COLO668 (cell line): ENCODE data around the gene SLC1A7.

Experiments used
- DNase-seq: peaks from one replicate; lab custom pipeline; 2025; ENCODE audit not compliant: unreplicated experiment; lab: John Stamatoyannopoulos, UW

The SLC1A7 gene

DNA sequence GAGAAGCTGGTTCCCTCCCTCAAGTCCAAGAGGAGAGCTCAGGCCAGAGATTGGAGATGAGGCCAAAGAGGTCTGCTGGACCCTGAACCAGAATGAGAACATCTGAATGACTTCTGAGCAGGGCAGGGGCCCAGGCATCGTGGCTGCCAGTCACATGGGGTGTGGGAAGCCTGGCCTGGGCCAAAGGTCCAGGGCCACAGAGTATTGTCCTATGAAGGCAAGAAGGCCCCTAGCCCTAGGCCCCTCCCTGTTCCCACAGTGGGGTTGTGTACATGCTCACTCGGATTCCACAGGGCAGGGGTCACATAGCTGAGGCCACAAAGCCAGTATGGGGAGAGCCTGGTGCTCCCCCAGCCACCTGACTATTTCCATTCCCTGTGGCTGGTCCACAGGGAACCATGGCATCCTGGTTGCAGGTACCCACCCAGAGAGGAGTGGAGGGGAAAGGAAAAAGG is 18.5 kb upstream of the SLC1A7 start:
- no peak for DNase-seq

DNA sequence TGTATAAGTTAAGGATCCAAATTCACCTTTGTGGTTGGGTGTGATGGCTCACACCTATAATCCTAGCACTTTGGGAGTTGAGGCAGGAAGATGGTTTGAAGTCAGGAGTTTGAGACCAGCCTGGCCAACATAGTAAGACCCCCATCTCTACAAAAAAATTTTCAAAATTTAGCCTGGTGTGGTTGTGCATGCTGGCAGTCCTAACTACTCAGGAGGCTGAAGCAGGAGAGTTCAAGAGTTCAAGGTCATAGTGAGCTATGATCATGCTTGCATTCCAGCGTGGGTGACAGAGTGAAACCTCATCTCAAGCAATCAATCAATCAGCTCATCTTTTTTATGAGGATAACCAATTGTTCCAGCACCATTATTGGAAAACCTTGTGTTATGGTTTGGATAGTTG is 16.5 kb upstream of the SLC1A7 start:
- DNase-seq = no peak

DNA sequence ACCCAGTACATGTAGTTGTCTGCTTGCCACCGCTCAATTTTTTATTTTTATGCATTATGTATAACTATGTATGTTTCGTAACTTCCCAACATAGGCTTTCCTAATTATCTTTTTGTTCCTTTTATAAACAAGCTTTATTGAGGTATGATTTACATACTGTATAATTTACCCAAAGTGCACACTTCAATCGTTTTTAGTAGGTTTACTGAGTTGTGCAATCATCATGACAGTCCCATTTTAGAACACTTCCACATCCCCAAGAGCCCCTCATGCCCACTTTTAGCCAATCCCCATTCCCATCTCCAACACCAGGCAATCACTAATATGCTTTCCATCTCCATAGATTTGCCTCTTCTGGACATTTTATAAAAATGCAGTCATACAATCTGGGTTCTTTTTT is 14.3 kb upstream of the SLC1A7 start:
- DNase-seq = no peak

DNA sequence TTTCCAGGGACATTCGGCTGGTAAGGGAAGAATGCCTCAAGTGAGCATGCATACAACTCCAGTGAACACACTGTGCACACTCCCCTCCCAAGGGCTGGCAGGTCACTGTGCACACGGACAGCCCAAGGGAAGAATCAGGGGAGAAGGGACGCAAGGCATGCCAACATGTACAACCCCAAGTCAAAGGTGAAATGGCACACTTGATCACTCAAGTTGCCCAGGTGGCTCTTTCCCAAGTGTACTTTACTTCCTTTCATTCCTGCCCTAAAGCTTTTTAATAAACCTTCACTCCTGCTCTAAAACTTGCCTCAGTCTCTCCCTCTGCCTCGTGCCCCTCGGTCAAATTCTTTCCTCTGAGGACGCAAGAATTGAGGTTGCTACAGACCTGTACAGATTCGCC is 13.5 kb upstream of the SLC1A7 start:
- no peak for DNase-seq

DNA sequence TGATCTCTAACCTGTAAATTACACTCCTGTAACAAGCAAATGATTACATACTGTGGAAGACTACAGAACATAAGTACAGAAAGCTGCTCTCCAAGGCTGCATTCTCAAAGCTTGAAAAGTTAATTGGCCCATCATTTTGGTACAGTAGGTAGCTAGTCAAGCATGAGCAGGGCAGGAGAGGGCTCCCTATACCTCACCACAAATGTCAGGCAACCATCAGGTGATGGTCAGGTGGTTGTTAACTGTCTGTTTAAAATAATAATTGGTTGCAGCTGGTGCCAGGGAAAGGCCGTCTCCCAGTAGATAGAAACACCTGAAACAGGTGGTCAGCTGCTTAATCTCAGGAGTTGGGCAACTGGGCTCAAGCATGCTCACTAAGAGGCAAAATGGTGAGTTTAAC is 13.1 kb upstream of the SLC1A7 start:
- no peak for DNase-seq

DNA sequence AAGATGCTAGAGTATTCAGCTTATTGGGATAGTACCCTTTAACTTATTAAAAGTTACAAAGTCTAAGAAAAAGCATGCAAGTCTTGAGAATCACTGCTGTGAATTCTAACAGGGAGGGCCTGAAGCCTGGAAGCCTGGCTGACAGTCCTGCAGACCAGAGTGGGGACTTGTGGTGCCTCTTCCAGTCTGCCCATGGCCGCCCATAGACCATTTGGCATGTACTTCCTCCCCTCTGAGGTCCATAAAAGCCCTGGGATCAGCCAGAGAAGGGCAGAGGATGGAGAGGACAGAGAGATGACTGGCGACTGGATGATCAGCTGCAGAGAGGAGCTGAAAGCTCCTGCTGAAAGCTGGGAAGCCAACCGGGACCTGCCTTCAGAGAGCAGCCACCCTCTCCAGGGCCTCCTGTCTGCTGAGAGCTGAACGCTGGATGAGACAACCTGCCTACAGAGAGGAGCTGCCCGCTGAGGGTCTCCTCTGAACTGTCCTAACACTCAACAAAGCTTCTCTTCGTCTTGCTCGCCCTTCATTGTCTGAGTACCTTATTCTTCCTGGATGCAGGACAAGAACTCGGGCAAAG is 12.5 kb upstream of the SLC1A7 start:
- DNase-seq = no peak

DNA sequence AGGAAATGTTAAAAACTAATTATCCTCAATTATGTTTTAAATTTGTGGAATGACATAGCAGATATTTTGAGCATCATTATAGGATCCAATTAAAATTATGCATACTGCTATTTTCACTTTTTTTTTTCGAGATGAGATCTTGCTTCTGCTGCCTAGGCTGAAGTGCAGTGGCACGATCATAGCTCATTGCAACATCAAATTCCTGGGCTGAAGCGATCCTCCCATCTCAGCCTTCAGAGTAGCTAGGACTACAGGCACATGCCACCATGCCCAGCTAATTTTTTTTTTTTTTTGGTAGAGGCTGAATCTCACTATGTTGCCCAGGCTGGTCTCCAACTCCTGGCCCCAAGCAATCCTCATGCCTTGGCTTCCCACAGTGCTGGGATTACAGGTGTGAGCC is 11.3 kb upstream of the SLC1A7 start:
- DNase-seq = no peak

DNA sequence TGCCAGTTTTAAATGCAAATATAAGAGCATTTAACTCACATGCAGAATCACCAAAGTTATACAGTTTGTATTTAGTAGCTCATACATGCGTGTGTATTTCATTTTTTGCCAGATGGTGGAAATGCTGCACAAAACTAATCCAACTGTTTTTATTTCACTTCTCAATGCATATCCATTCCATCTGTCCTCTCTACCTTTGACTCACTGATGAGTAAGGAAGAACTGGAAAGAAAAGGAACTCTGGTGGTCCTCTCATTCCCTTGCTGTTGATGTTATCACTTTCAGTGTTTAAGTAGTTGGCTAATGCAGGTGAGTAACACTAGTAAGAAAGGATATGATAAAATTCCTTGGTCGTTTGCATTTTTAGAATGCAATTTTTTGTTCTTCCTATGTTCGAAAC is 5.7 kb upstream of the SLC1A7 start:
- no peak for DNase-seq

DNA sequence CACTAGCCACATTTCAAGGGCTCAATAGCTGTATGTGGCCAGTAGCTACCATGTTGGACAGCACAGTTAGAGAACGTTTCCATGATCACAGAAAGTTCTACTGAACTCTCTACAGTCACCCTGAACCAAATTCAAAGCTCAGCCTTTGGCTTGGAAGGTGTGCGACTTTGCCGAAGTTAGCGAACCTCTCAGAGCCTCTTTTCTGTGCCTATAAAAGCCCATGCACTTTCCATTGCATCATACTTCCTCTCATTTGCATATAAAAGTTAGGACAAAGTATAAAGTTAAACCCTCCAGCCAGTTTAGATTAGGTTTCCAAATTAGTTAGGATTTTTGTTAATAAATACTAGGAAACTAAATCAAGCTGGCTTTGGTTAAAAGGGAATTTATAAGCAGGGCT is 4.7 kb upstream of the SLC1A7 start:
- DNase-seq = no peak

DNA sequence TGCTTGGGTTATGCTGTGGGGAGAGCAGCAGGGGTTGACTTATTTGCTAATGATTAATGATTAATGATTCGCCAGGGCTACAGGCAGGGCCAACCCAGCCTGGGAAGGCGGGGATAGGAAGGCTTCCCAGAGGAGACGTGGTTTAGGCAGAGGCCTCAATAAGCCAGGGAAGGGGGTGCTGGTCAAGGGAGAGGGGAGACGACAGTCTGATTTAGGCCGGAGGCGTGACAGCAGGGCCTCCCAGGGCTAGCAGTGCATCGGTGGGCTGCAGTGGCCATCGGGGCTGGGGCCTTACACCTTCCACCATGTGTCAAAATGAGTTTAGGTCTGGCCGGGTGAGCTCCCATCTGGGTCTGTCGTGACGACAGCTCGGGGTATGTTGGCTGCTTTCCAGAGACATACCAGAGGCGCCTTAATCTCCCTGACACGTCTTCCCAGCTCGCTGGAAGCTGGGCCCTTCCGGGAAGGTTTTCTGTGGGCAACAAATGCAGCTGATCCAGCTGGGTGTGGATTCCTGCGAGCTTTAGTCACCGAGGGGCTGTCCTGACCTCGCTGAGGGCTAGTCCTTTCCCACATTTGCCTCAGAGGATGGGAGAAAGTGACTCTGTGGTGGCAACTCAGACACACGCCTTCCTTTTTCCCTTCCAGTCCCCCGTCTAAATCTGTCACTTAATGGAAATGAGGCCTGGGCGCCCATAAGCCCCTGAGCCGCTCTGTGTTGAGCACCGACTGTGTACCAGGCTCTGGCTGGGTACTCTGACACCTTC is 3.7 kb upstream of the SLC1A7 start:
- no peak for DNase-seq

DNA sequence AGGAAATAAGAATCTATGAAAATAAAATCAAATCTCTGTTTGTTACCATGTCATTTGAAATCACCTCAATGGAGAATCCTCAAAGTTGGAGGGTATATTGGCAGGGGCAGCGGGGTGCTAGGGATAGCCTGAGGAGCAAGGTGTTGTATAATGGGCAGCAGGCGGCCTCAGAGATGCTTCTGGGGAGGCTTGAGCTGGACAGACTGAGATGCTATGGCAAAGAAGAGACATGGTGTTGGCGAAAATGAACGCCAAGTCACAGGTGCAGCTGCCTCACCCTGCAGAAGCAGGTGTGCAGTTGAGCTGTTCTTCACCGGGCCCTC is 3.1 kb upstream of the SLC1A7 start:
- DNase-seq = no peak

DNA sequence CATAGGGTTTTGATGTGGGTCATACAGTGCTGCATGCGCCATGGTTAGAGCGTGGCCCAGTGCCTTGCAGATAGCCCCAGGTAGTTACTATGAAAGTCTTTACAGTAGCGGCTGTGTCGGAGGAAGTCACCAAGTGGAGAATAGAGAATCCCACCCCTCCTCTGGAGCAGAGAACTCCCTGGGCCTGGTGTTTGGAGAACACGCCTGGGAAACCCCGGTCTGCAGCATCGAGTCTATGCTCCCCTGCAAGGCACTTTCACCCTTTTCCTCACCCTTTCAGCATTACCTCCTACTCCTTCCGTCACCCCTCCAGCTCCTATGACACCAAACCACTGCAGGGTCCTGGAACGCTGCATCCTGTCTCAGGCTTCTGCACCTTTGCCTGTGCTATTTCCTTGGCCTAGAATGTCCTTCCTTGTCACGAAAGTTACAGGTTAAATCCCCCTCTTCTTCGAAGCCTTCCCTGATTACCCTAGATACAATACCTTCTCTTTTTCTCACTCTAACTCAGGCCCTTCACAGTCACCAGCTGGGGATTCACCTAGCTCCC is 2.7 kb upstream of the SLC1A7 start:
- no peak for DNase-seq

DNA sequence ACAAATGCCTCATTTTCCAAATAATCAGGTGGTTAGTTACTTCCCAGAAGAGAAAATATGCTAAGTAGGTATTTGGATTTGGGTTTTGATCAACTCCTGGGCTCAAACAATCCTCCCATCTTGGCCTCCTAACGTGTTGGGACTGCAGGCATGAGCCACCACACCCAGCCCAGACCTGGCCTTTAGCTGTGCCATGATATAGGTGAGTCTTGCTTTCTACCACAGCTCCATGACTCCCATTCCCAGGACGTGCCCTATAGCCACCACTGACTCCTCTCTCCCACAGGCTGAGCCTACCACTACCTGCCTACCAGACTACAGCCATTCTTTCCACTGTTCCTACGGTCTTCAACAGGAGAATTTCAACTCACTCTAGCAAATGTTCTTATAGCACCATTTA is 1.8 kb upstream of the SLC1A7 start:
- no peak for DNase-seq

DNA sequence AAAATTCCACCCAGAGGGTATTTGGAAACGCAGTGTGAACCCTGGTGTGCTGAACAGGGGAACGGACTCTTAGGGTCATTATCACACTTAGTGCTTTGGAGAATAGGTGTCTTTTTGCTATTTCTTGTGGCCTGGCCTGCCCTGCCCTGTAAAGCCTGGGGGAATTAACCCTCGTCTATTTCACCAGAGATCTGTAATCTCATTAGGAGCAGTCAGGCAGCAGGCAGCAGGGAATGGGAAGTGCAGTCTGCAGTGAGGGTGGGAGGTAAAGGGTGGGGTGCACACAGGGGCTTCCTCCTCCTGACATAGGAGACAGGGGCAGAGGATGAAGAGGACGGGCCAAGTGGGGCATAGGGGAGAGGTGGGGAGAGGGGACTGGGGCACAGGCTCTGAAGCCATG is 1.1 kb upstream of the SLC1A7 start:
- DNase-seq = no peak

DNA sequence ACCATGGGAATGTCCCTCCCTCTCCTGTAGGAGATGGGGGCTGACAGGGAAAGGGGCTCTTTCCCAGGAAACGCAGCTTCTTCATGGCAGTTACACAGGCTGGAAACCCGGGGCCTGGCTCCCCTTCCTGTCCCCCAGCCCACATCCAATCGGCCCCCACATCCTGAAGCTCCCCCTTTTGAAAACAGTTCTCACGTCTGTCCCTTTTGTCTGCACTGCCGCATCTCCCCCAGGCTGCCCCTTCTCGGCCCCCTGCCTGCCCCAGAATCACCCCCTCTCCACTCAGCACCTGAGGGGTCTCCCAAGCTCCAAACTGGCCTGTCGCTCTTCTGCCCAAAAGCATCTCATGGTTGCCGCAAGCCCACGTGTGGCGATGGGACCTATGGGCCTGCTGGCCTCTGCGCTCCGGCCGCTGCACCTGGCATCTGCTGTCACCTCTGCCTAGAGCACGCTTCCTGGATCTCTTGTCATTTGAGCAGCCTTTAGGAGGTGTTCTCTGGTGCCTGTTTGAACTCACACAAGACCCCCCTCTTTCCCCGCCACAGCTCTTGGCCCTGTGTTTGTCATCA is 867 bp downstream of the SLC1A7 start:
- no peak for DNase-seq

DNA sequence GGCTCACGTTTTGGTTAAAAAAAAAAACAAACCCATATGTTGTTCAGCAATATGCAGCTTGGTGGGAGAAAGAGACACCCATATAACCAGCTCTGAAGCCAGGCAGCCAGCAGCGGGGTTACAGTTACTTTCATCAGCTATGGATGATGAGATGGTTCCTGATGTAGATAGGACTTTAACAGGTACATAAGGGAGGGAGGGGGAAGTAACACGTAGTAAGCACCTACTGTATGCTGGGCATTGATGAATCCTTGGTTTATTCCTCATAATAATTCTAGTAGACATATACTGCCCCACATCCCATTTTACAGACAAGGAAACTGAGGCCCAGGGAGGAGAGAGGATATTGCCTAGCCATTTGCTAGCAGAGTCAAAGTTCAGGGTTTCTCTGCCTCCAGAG is 2.0 kb downstream of the SLC1A7 start:
- no peak for DNase-seq

DNA sequence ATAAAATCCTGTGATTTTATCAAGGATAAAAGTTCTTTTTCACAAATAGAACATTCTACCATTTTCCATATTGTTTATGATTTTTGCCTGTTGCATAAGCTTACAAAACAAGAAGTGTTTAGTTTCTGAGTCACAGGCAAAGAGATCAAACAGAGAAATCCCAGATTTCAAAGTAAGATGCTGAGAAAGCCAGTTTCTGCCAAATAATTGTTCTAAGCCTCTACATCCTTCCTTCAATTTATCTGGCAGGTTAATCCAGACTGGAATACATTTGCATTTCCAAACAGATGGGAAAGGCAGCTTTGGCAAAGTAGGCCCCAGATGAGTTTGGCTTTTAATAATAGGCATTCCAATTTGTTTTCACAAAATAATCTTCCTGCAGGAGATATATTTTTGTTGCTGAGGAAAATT is 2.5 kb downstream of the SLC1A7 start:
- DNase-seq = no peak

DNA sequence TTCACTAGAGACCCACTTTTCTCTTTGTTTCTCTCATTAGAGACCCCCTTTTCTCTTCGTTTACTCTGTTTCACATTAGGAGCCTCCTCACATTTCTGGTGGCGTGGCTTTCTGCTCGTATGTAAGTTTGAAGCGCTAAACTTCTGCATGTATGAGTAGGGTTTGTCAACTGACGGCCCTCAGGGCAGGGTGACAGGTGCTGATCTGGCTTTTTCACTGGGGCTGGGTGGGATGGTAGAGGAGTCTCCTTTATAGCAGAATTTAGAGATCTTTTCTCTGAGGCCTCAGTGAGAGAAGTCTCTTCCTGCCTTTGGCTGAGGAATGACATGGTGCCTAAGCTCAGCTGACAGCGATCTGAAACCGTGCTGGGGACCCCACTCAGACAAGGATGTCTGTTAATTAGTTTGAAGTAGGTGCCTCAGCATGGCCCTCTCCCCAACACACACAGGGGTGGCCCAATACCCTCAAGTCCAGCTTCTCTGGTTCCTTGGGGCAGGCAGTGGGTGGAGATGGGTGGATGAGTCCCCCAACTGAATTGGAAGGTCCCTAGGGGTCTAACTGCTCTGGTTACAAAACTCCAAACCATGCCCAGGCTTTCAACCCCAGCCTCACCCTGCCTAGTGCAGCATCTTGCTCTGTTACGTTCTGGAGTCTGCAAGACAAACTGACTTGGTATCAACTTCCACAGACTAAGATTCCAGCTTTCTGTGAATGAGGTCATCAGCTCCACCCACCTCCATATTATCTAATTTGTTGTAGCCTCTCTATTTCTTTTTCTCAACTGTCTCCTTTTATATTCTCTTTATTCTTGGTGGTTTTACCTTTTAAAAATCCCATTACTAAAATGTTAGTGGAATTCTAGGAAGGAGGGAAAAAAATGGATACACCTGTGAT is 3.2 kb downstream of the SLC1A7 start:
- no peak for DNase-seq

DNA sequence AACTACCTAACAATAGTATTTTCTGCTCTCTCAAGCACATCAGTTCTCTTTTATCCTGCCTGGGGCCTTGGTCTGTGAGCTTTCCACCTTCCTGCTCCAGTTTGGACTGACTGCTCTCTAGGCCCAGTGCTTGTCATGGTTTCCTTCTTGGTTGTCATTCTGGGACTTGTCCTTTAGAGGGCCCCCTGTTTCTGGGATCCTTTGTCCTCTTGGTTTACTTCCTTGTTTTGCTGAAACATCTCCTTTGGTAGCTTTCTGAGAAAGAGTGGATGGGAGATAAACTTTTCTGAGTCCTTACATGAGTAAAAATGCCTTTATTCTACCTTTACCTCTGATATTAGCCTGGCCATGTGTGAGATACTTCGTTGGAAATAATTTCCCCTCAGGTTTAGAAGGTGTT is 4.7 kb downstream of the SLC1A7 start:
- no peak for DNase-seq

DNA sequence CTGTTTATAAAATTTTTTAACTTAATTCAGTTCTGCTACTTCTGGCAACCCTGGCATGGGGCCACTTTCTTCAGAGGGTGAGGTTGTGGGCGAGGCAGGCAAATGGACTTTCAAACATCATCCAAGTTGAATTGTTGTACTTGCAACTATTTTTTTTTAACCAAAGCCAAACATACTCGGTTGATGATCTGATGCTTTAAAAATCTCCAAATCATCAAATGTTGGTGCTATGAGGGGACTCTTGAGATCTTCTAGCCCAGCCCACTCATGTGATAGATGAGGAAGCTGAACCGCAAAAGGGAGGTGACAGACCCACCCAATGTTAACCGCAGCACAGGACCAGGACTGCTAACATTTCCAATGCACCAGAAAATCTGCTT is 6.7 kb downstream of the SLC1A7 start:
- no peak for DNase-seq

DNA sequence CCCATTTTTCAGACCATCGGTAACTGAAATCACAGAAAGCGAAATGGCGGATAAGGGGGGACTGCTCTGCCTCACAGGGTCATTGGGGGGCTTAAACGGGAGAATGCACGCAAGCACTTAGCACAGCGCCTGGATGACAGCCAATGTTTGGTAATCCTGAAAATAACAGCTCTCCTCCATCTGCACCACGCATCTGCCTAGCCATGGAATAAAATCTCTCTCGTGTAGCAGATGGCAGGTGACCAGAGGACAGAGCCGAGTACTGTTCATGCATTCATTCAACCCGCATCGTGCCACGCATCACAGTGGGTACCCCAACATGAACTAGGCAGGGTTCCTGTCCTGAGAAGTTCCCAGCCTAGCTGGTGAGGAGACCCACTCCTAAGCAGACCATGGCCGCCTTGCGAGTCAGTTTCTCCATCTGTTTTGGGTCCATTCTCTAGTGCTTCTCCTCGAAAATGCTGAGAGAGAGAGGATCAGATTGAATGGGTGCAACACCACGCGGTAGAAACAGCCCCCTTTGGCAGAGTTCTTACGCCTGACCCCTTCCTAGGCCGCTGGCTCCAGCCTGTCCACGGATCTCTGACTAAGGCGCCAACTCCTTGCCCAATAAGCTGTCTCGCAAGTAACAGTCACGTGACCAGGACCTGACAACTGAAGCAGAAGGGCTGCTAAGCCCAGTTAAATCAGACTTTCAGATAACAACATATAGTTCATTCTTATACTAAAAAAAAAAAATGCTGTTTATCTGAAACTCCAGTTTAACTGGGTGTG is 7.3 kb downstream of the SLC1A7 start:
- no peak for DNase-seq
